NCI-H1048 (cell line): ENCODE data around the gene GNA12.
"Not testable (repeated sequence)": the region's sequence is repeated elsewhere in the genome, so short reads cannot be mapped to it uniquely, and the experiment has no call there.

Experiments
- DNase-seq: peaks from one replicate; lab custom pipeline; 2025; lab: John Stamatoyannopoulos, UW

Gene GNA12

GRCh38 chr7:2864999-2865670, 21.0 kb upstream of the GNA12 start:
- no peak for DNase-seq

- DNase-seq = no peak
These were observed 20.3 kb upstream of the GNA12 start for GRCh38 chr7:2864204-2864985.

- DNase-seq = no peak
These were observed 19.5 kb upstream of the GNA12 start for GRCh38 chr7:2863461-2864066.

- DNase-seq = no peak
These were observed 18.8 kb upstream of the GNA12 start for GRCh38 chr7:2862831-2863361.

GRCh38 chr7:2861509-2861908, 17.4 kb upstream of the GNA12 start:
- no peak for DNase-seq

GRCh38 chr7:2860627-2861133, 16.6 kb upstream of the GNA12 start:
- peak; percentile 15 for DNase-seq

- DNase-seq = no peak
These were observed 15.8 kb upstream of the GNA12 start for GRCh38 chr7:2859952-2860351.

- DNase-seq = no peak
These were observed 14.5 kb upstream of the GNA12 start for GRCh38 chr7:2858621-2859020.

GRCh38 chr7:2856388-2857169, 12.5 kb upstream of the GNA12 start:
- no peak for DNase-seq

- DNase-seq = no peak
These were observed 11.3 kb upstream of the GNA12 start for GRCh38 chr7:2855386-2855785.

GRCh38 chr7:2853552-2853951, 9.4 kb upstream of the GNA12 start:
- not testable (repeated sequence) for DNase-seq

GRCh38 chr7:2853147-2853546, 9.0 kb upstream of the GNA12 start:
- no peak for DNase-seq

- no peak for DNase-seq
These were observed 7.4 kb upstream of the GNA12 start for GRCh38 chr7:2851497-2851896.

- DNase-seq = no peak
These were observed 6.0 kb upstream of the GNA12 start for GRCh38 chr7:2849941-2850766.

- no peak for DNase-seq
These were observed 1.0 kb upstream of the GNA12 start for GRCh38 chr7:2845034-2845592.

GRCh38 chr7:2843711-2844152, 376 bp downstream of the GNA12 start:
- DNase-seq = no peak

- no peak for DNase-seq
These were observed 870 bp downstream of the GNA12 start for GRCh38 chr7:2843191-2843685.

GRCh38 chr7:2841907-2842306, 2.2 kb downstream of the GNA12 start:
- DNase-seq = no peak

- no peak for DNase-seq
These were observed 3.6 kb downstream of the GNA12 start for GRCh38 chr7:2840458-2840857.

- DNase-seq = no peak
These were observed 5.1 kb downstream of the GNA12 start for GRCh38 chr7:2838873-2839578.
